MM.1S (cell line): ENCODE data around the gene HERC2.
"Not testable (repeated sequence)": the region's sequence is repeated elsewhere in the genome, so short reads cannot be mapped to it uniquely, and the experiment has no call there.

Experiments used
- DNase-seq: peaks from one replicate; pipeline ENCODE4 v3.0.0-alpha.2; 2015
- H2AFZ ChIP-seq: fragments of 300-600 bp; sonication (generic); 2 replicates; pipeline ENCODE4 v1.6.0; 2016; ENCODE audit warnings: antibody characterized with exemption, low read length
- H3F3A ChIP-seq: fragments of 300-600 bp; sonication (generic); 2 replicates; pipeline ENCODE4 v1.6.1; 2016; ENCODE audit warnings: mild to moderate bottlenecking, antibody characterized with exemption, low read length, moderate library complexity, mixed read lengths; ENCODE audit not compliant: insufficient read depth
- H3K27ac ChIP-seq: fragments of 300-600 bp; sonication (generic); 2 replicates; pipeline ENCODE4 v1.5.1; 2016; ENCODE audit warnings: mild to moderate bottlenecking, low read length
- H3K27me3 ChIP-seq: fragments of 300-600 bp; sonication (generic); replicated peaks from 2 replicates; pipeline ENCODE4 v1.6.0; 2016; ENCODE audit warnings: low read length; ENCODE audit not compliant: insufficient read depth
- H3K36me3 ChIP-seq: fragments of 300-600 bp; sonication (generic); replicated peaks from 2 replicates; pipeline ENCODE4 v1.6.1; 2016; ENCODE audit warnings: mild to moderate bottlenecking, low read length, mixed read lengths; ENCODE audit not compliant: insufficient read depth
- H3K4me1 ChIP-seq: fragments of 300-600 bp; sonication (generic); 2 replicates; pipeline ENCODE4 v1.6.1; 2016; ENCODE audit warnings: low read length, mixed read lengths
- H3K4me2 ChIP-seq: fragments of 300-600 bp; sonication (generic); 2 replicates; pipeline ENCODE4 v1.6.0; 2016; ENCODE audit warnings: low read depth, low read length
- H3K4me3 ChIP-seq: fragments of 300-600 bp; sonication (generic); 2 replicates; pipeline ENCODE4 v1.5.1; 2016; ENCODE audit warnings: low read length, mixed read lengths
- H3K79me2 ChIP-seq: fragments of 300-600 bp; sonication (generic); 2 replicates; pipeline ENCODE4 v1.6.1; 2016; ENCODE audit warnings: mixed run types, low read length, mixed read lengths
- H3K9ac ChIP-seq: fragments of 300-600 bp; sonication (generic); 2 replicates; pipeline ENCODE4 v1.6.1; 2016; ENCODE audit warnings: low read length, mixed read lengths
- H3K9me2 ChIP-seq: fragments of 300-600 bp; sonication (generic); replicated peaks from 2 replicates; pipeline ENCODE4 v1.6.1; 2016; ENCODE audit warnings: mild to moderate bottlenecking, low read length, mixed read lengths; ENCODE audit not compliant: insufficient read depth
- H3K9me3 ChIP-seq: fragments of 300-600 bp; sonication (generic); replicated peaks from 2 replicates; pipeline ENCODE4 v1.6.1; 2016; ENCODE audit warnings: mild to moderate bottlenecking, low read length, mixed read lengths; ENCODE audit not compliant: insufficient read depth
- H4K20me1 ChIP-seq: fragments of 300-600 bp; sonication (generic); 2 replicates; pipeline ENCODE4 v1.6.1; 2016; ENCODE audit warnings: mild to moderate bottlenecking, low read length, moderate library complexity, mixed read lengths; ENCODE audit not compliant: insufficient read depth
- CTCF ChIP-seq: fragments of 300-600 bp; sonication (generic); IDR thresholded peaks from 2 replicates; pipeline ENCODE4 v1.5.1; 2016; ENCODE audit warnings: antibody characterized with exemption, low read length, mixed read lengths
- EZH2phosphoT487 ChIP-seq: fragments of 300-600 bp; sonication (generic); IDR thresholded peaks from 2 replicates; pipeline ENCODE4 v1.6.1; 2018; ENCODE audit warnings: antibody characterized with exemption, low read length

The HERC2 gene

GRCh38 chr15:28228096-28228495 lies 93.9 kb downstream of the HERC2 start:
- Histone ChIP-seq H3K27ac (no peak overlapping the region), H4K20me1 (no peaks in the 10 kb centered on the region), H3K9me3 (no peaks in the 10 kb centered on the region), H3F3A (no peaks in the 10 kb centered on the region), H3K9me2 (no peaks in the 10 kb centered on the region), H3K9ac (no peak overlapping the region), H2AFZ (no peak overlapping the region), H3K36me3 (no peaks in the 10 kb centered on the region), H3K4me2 (no peak overlapping the region), H3K4me3 (no peak overlapping the region), H3K27me3 (no peaks in the 10 kb centered on the region), H3K4me1 (no peaks in the 10 kb centered on the region), H3K79me2 (no peaks in the 10 kb centered on the region)
- DNase-seq, result no peak
- TF ChIP-seq CTCF (no peak), EZH2phosphoT487 (no peak)

GRCh38 chr15:28227303-28227702 lies 94.7 kb downstream of the HERC2 start:
- H3K27ac ChIP-seq, H3K4me3 ChIP-seq, H4K20me1 ChIP-seq, H3K9me2 ChIP-seq, H3K36me3 ChIP-seq, H3K4me1 ChIP-seq, H3F3A ChIP-seq, H3K9ac ChIP-seq, H3K79me2 ChIP-seq, H2AFZ ChIP-seq, H3K9me3 ChIP-seq, H3K4me2 ChIP-seq, DNase-seq, H3K27me3 ChIP-seq: not testable (repeated sequence)
- 0 out of 2 replicates have a peak, but pooled peaks have one; percentile 9 for TF ChIP-seq CTCF

- not testable (repeated sequence) for H2AFZ ChIP-seq, H4K20me1 ChIP-seq, H3F3A ChIP-seq, H3K4me1 ChIP-seq, H3K27me3 ChIP-seq, H3K4me3 ChIP-seq, DNase-seq, H3K4me2 ChIP-seq, H3K9me3 ChIP-seq, H3K36me3 ChIP-seq, H3K27ac ChIP-seq, H3K9me2 ChIP-seq, H3K9ac ChIP-seq, H3K79me2 ChIP-seq
Observed at GRCh38 chr15:28222612-28223011, 99.4 kb downstream of the HERC2 start.

DNA sequence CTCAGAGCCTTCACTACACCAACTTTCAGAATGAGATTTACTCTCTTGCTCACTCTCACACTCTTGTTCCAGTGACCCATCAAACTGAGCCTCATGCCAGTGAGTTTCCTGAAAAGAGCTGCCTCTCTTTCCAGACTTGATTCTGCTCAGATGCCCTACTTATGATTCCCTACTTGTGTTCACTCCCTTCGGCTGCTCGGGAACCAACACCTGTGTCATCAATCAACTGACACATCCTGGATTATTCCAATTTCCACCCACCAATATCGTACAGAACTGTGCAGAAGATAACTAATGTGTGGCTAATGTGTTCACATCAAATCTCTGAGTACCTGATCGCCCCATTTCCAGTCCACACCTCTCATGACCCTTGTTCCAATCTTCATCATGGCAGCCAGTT lies 100.3 kb downstream of the HERC2 start:
- not testable (repeated sequence) for H3K9me3 ChIP-seq, H3K27ac ChIP-seq, H3K4me3 ChIP-seq, H2AFZ ChIP-seq, H3K79me2 ChIP-seq, H3F3A ChIP-seq, DNase-seq, H3K9ac ChIP-seq, H4K20me1 ChIP-seq, H3K4me2 ChIP-seq, H3K36me3 ChIP-seq, H3K27me3 ChIP-seq, H3K9me2 ChIP-seq, H3K4me1 ChIP-seq
